ENCODE results near the gene NUBP2.

NUBP2 gene

GRCh38 chr16:1786242-1787055 lies 3.7 kb downstream of the NUBP2 start:
- Histone ChIP-seq H3K4me3 (ENCODE audit: low read length, poor library complexity, severe bottlenecking) (no peak overlapping the region), H3K9me2 (replicated peaks; ENCODE audit: low read depth, low read length) (no peaks in the 10 kb centered on the region), H3K9me3 (ENCODE audit: insufficient read depth, low read depth, low read length) (no peaks in the 10 kb centered on the region), H3K79me2 (ENCODE audit: insufficient read depth, low read length) (peaks cover 40% of the 10 kb centered on the region), H3K9ac (ENCODE audit: low read depth, low read length, poor library complexity, severe bottlenecking) (no peak overlapping the region), H3F3A (ENCODE audit: low read depth) (no peaks in the 10 kb centered on the region), H3K27me3 (ENCODE audit: insufficient read depth, low read length, poor library complexity, severe bottlenecking) (no peaks in the 10 kb centered on the region), H3K36me3 (ENCODE audit: insufficient read depth, low read length) (no peaks in the 10 kb centered on the region), H2AFZ (ENCODE audit: low read length) (no peak overlapping the region), H3K4me2 (ENCODE audit: low read depth, low read length, poor library complexity, severe bottlenecking) (no peak overlapping the region), H4K20me1 (ENCODE audit: insufficient read depth, low read length, poor library complexity, severe bottlenecking) (peaks cover under 1% of the 10 kb centered on the region), H3K4me1 (ENCODE audit: insufficient read depth, low read length, poor library complexity, severe bottlenecking) (no peaks in the 10 kb centered on the region)
- TF ChIP-seq CTCF (conservative IDR thresholded peaks at IDR 0.05; ENCODE audit: low read length): no peak
- no peak for TF ChIP-seq EZH2phosphoT487 (IDR thresholded peaks at IDR 0.05; ENCODE audit: borderline replicate concordance)

DNA sequence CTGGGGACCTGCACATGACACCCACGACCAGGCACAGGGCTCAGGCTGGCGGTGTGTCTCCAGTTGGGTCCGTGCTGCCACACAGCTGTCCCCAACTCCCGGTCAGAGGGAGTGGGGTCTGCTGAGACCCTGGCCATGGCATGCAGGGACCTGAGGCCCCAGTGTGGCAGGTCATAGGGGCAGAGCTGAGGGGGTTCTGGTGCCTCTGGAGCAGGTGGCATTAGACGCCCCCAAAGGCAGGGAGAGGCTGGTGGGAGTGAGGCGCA lies 4.2 kb downstream of the NUBP2 start:
- no peak for TF ChIP-seq CTCF (conservative IDR thresholded peaks at IDR 0.05; ENCODE audit: low read length)
- TF ChIP-seq EZH2phosphoT487 (IDR thresholded peaks at IDR 0.05; ENCODE audit: borderline replicate concordance): no peak
- no peak overlapping the region for H3K4me3 ChIP-seq (ENCODE audit: low read length, poor library complexity, severe bottlenecking)
- no peaks in the 10 kb centered on the region for H3K36me3 ChIP-seq (ENCODE audit: insufficient read depth, low read length)
- H3K27me3 ChIP-seq (ENCODE audit: insufficient read depth, low read length, poor library complexity, severe bottlenecking): no peaks in the 10 kb centered on the region
- H3K4me2 ChIP-seq (ENCODE audit: low read depth, low read length, poor library complexity, severe bottlenecking): no peak overlapping the region
- H3F3A ChIP-seq (ENCODE audit: low read depth): no peaks in the 10 kb centered on the region
- no peaks in the 10 kb centered on the region for H4K20me1 ChIP-seq (ENCODE audit: insufficient read depth, low read length, poor library complexity, severe bottlenecking)
- no peaks in the 10 kb centered on the region for H3K9me2 ChIP-seq (replicated peaks; ENCODE audit: low read depth, low read length)
- H3K9ac ChIP-seq (ENCODE audit: low read depth, low read length, poor library complexity, severe bottlenecking): no peak overlapping the region
- H2AFZ ChIP-seq (ENCODE audit: low read length): no peak overlapping the region
- H3K9me3 ChIP-seq (ENCODE audit: insufficient read depth, low read depth, low read length): no peaks in the 10 kb centered on the region
- no peaks in the 10 kb centered on the region for H3K4me1 ChIP-seq (ENCODE audit: insufficient read depth, low read length, poor library complexity, severe bottlenecking)
- H3K79me2 ChIP-seq (ENCODE audit: insufficient read depth, low read length): peaks cover 34% of the 10 kb centered on the region

- Histone ChIP-seq H3K27me3 (ENCODE audit: insufficient read depth, low read length, poor library complexity, severe bottlenecking) (no peaks in the 10 kb centered on the region), H3K36me3 (ENCODE audit: insufficient read depth, low read length) (no peaks in the 10 kb centered on the region), H3K4me1 (ENCODE audit: insufficient read depth, low read length, poor library complexity, severe bottlenecking) (no peaks in the 10 kb centered on the region), H3K9ac (ENCODE audit: low read depth, low read length, poor library complexity, severe bottlenecking) (no peak overlapping the region), H4K20me1 (ENCODE audit: insufficient read depth, low read length, poor library complexity, severe bottlenecking) (no peaks in the 10 kb centered on the region), H3F3A (ENCODE audit: low read depth) (no peaks in the 10 kb centered on the region), H3K4me2 (ENCODE audit: low read depth, low read length, poor library complexity, severe bottlenecking) (no peak overlapping the region), H3K79me2 (ENCODE audit: insufficient read depth, low read length) (peaks cover 34% of the 10 kb centered on the region), H3K9me2 (replicated peaks; ENCODE audit: low read depth, low read length) (no peaks in the 10 kb centered on the region), H3K9me3 (ENCODE audit: insufficient read depth, low read depth, low read length) (no peaks in the 10 kb centered on the region), H3K4me3 (ENCODE audit: low read length, poor library complexity, severe bottlenecking) (no peak overlapping the region), H2AFZ (ENCODE audit: low read length) (no peak overlapping the region)
- no peak for TF ChIP-seq CTCF (conservative IDR thresholded peaks at IDR 0.05; ENCODE audit: low read length)
- TF ChIP-seq EZH2phosphoT487 (IDR thresholded peaks at IDR 0.05; ENCODE audit: borderline replicate concordance): no peak
Observed at GRCh38 chr16:1787322-1788094, 4.7 kb downstream of the NUBP2 start.
